Measurements from ENCODE around the gene NT5M. TPM values are rescaled to one million over a fixed set of nuclear protein-coding genes. Genes with fewer than 3 reads are reported as not detected.

Gene NT5M
- total and polyA plus RNA-seq, 8 donors, result 0.72 to 6.6 (median 2.8) TPM; not detected in 2

GRCh38 chr17:17347234-17347955, 44.2 kb downstream of the NT5M start:
- WGBS, 5 donors, result 88 to 98% (median 88%) methylated on average over 12 to 15 of the region's 15 CpGs
- intact Hi-C loops (cut with DNase I; ENCODE audit: low total_unique reads), result no loop called here
- peak in 1 of 2 donors; percentile 17 for DNase-seq
- peaks cover 0 to 9% (median 0%) of the 10 kb centered on the region in 4 donors for H3K36me3 ChIP-seq
- TF ChIP-seq CTCF (IDR thresholded peaks at IDR 0.05) (no peak), EP300 (IDR thresholded peaks at IDR 0.05) (no peak), POLR2A (IDR thresholded peaks at IDR 0.05) (no peak), POLR2AphosphoS5 (IDR thresholded peaks at IDR 0.05) (no peak)
- no peak overlapping the region for H3K4me3 ChIP-seq
- peaks cover 7 to 14% (median 10%) of the 10 kb centered on the region in 4 donors for H3K4me1 ChIP-seq
- H3K27me3 ChIP-seq, result peaks cover 0 to 13% (median 0%) of the 10 kb centered on the region in 3 donors
- no peaks in the 10 kb centered on the region for H3K9me3 ChIP-seq
- no peak overlapping the region for H3K27ac ChIP-seq

GRCh38 chr17:17347956-17348871, 45.0 kb downstream of the NT5M start:
- TF ChIP-seq POLR2A (IDR thresholded peaks at IDR 0.05) (no peak), CTCF (IDR thresholded peaks at IDR 0.05) (no peak), POLR2AphosphoS5 (IDR thresholded peaks at IDR 0.05) (no peak), EP300 (IDR thresholded peaks at IDR 0.05) (no peak)
- Histone ChIP-seq H3K36me3 (peaks cover 0 to under 1% (median 0%) of the 10 kb centered on the region in 4 donors), H3K27me3 (peaks cover 0 to 18% (median 0%) of the 10 kb centered on the region in 3 donors), H3K4me1 (peaks cover 3 to 6% (median 4%) of the 10 kb centered on the region in 4 donors), H3K4me3 (no peak overlapping the region), H3K9me3 (no peaks in the 10 kb centered on the region), H3K27ac (no peak overlapping the region)
- no peak for DNase-seq
- 84 to 97% (median 91%) methylated on average over 8 to 10 of the region's 10 CpGs for WGBS, 5 donors
- intact Hi-C loops (cut with DNase I; ENCODE audit: low total_unique reads), result no loop called here

GRCh38 chr17:17348872-17349723, 45.9 kb downstream of the NT5M start:
- H3K9me3 ChIP-seq, result no peaks in the 10 kb centered on the region
- DNase-seq, result no peak
- no peak overlapping the region for H3K4me3 ChIP-seq
- intact Hi-C loops (cut with DNase I; ENCODE audit: low total_unique reads), result no loop called here
- peaks cover 0 to 4% (median 0%) of the 10 kb centered on the region in 4 donors for H3K4me1 ChIP-seq
- WGBS, 5 donors, result 56 to 59% (median 58%) methylated on average over 8 to 11 of the region's 11 CpGs
- no peaks in the 10 kb centered on the region for H3K36me3 ChIP-seq
- TF ChIP-seq POLR2A (IDR thresholded peaks at IDR 0.05) (no peak), EP300 (IDR thresholded peaks at IDR 0.05) (no peak), POLR2AphosphoS5 (IDR thresholded peaks at IDR 0.05) (no peak), CTCF (IDR thresholded peaks at IDR 0.05) (no peak)
- no peak overlapping the region for H3K27ac ChIP-seq
- H3K27me3 ChIP-seq, result peaks cover 0 to 23% (median 0%) of the 10 kb centered on the region in 3 donors
